AG08396 (cell line): ENCODE data around the gene WDR62.
"Not testable (repeated sequence)": the region's sequence is repeated elsewhere in the genome, so short reads cannot be mapped to it uniquely, and the experiment has no call there.

Experiments
- DNase-seq: peaks from one replicate; pipeline ENCODE4 v3.0.0; 2012; ENCODE audit warnings: low spot score, mixed read lengths

WDR62 gene

GRCh38 chr19:36032251-36033104 is 22.2 kb upstream of the WDR62 start, which contains the start of gene CLIP3:
TSS of gene CLIP3 (minus strand) at chr19:36032873. CDS start at chr19:36032357, 516 bp downstream.
- peak; percentile 99 for DNase-seq

DNA sequence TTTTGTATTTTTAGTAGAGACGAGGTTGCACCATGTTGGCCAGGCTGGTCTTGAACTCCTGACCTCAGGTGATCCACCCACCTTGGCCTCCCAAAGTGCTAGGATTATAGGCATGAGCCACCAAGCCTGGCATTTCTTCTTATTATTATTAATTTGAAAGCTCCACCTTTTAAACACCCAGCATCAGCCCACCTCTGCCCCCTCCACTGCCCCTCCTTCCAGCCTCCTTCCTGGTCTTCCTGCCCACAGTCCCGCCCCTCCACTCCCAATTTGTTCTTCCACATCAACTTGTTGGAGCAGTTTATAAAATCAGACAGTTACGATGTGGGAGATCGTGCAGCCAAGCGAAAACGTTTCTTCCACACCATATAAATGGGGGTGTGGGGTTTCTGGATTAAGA is 14.2 kb upstream of the WDR62 start:
- DNase-seq, result no peak

DNA sequence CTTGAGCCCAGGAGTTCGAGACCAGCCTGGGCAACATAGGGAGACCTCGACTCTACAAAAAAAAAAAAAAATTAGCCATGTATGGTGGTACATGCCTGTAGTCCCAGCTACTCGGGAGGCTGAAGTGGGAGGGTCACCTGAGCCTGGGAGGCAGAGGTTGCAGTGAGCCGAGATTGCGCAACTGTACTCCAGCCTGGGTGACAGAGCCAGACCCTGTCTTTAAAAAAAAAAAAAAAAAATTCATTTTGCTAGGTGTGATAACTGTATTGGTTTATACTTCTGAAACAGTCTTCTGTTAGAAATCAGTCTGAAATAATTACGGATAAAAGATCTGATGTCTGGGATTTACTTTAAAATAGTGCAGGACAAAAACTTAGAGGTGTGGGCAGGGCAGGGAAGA is 13.6 kb upstream of the WDR62 start:
- not testable (repeated sequence) for DNase-seq

- DNase-seq, result peak; percentile 62
These were observed 12.9 kb upstream of the WDR62 start for GRCh38 chr19:36041831-36042230.

DNA sequence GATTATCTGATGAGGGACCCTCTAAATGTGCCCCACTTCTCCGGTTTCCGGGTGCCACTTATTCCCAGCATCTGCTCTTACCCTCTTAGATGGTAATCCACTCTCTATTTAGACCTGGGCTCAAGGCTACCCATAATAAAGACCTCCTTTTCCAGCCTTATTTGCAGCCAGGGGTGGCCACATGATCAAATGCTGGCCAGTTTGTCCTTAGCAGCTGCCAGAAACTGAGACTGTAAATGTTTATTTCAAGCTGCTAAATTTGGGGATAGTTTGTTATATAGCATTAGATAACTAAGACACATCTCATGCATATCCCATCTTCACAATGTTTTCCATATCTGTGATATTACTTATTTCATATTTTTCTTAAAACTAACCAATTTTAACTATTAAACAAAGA is 10.7 kb upstream of the WDR62 start:
- DNase-seq, result no peak

- no peak for DNase-seq
These were observed 8.2 kb upstream of the WDR62 start for GRCh38 chr19:36046443-36047050.

DNA sequence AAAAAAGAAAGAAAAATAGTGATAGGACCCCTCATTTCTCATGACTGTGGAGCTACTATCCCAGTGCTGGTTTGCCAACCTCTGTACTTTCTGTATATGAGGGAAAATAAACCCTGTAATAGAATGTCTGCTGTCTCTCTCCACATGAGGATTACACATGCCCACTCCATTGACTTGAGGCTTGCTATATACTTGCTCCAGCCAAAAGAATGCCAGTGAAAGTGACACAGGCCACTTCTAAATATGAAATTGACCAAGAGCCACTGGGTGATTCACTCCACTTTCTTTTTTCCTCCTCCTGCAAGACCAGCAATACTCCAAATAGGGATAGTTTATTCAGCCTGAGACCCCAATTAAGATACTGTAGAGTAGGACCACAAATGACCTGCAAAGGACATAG is 6.9 kb upstream of the WDR62 start:
- no peak for DNase-seq

GRCh38 chr19:36049080-36049698 is 5.5 kb upstream of the WDR62 start:
- no peak for DNase-seq

DNA sequence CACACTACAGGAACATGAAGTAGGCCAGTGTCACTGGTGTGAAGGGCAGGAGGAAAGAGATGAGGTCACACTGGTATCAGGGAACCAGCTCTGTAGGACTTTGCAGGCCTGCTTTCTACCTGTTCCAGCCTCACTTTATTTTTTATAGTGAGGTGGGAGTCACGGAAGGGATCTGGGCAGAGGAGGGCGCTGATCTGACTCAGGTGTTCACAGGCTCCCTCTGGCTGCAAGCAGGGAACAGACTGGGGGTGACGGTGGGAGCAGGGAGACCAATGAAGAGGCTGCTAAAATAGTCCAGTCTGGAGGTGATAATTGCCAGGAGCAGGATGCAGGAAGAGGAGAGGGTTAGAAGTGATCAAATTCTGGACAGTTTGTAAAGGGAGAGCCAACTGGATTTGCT is 3.5 kb upstream of the WDR62 start:
- DNase-seq, result no peak

DNA sequence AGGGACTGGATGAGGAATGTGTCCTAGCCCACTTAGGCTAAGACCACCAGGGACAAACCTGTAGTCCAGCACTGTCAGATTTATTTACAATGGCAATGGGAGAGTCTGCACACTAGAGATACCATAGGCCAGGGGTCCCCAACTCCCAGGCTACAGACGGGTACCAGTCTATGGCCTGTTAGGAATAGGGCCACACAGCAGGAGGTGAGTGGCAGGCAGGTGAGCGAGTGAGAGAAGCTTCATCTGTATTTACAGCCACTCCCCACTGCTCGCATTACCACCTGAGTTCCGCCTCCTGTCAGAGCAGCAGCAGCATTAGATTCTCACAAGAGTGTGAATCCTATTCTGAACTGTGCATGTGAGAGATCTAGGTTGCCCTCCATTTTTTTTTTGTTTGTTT is 3.1 kb upstream of the WDR62 start:
- DNase-seq, result no peak

GRCh38 chr19:36054119-36054732 is 471 bp upstream of the WDR62 start, which contains the start of gene THAP8:
TSS of gene THAP8 (minus strand) at chr19:36054285. CDS start at chr19:36054217, 68 bp downstream.
- DNase-seq, result peak; percentile 99

DNA sequence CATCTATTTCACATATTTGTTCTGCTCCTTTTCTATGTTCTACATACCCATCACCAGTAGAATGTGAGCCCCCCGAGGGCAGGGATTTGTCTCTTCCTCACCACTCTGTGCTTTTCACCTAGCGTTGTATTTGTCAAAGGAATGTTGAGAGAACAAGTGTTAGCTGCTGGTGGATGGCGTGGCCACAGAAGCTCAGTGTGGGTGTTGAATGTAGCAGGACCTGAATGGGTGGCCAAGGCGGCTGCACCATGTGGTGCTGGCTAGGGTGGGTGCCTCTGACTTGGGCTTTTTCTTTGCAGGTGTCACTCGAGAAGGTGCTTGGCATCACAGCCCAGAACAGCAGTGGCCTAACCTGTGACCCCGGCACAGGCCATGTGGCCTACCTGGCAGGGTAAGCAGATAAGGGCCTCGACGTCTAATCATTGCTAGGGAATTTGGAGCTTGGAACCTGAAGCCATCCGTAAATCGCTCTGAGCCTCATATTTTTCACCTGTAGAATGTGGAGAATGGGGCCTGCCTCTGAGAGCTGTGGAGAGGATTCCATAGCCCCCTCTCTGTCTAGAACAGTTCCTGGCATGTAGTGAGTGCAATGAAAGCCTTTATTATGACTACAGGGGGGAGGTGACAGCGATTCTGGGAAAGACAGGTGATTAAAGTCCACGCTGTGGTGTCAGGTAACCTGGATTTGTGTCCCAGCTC is 3.9 kb downstream of the WDR62 start:
- no peak for DNase-seq

- DNase-seq, result no peak
These were observed 4.6 kb downstream of the WDR62 start for GRCh38 chr19:36059180-36059910.

DNA sequence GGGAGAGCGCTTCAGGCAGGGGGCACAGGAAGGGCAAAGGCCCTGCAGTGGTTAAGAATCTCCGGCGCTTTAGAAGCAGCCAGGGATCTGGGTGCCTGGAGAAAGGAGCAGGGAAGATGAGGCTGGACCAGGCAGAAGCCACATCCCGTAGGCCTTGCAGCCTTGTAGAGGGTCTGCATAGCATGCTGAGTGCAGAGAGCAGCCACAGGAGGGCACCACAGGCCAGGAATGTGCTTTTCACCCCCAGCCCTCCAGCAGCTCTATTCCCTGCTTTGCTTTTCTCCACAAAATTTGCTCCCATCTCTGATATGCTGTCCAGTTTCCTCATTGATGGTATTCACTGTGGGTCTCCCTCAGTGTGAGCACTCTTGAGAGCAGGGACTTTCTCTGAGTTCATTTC is 5.7 kb downstream of the WDR62 start:
- peak; percentile 81 for DNase-seq

DNA sequence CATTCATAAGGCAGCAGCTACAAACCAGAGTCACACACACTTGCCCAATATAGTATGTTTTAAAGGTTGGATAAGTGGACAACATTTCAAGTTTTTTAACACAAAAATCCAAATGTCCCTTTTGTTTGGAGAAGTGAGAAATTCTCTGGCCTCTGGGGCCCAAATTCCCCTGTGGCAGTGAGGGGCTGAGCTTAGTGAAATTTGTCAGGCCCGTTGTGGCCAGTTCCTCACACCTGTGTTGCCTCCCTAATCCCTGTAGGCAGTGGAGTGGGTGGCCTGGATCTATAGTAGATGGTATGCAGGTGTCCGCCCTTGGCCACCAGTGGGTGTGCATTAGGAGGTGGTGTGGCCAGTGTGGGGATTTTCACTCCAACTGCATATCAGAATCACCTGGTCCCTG is 6.7 kb downstream of the WDR62 start:
- no peak for DNase-seq

- no peak for DNase-seq
These were observed 10.1 kb downstream of the WDR62 start for GRCh38 chr19:36064826-36065225.

DNA sequence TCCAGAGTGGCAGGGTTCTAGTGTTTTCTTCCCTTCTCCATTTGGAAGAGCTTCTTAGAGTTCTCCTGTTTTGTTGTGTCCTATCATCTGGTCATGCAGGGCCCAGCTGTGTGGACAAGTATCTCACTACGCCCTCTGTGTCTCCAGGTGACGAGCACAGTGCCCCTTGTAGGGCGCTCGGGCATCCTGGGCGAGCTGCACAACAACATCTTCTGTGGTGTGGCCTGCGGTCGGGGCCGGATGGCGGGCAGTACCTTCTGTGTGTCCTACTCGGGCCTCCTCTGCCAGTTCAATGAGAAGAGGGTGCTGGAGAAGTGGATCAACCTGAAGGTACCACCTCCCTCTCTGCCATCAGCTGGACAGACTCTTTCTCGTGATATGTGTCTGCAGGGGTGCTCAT is 13.0 kb downstream of the WDR62 start:
- DNase-seq, result no peak

- not testable (repeated sequence) for DNase-seq
These were observed 14.3 kb downstream of the WDR62 start for GRCh38 chr19:36068810-36069499.

GRCh38 chr19:36072081-36072480 is 17.4 kb downstream of the WDR62 start:
- no peak for DNase-seq

DNA sequence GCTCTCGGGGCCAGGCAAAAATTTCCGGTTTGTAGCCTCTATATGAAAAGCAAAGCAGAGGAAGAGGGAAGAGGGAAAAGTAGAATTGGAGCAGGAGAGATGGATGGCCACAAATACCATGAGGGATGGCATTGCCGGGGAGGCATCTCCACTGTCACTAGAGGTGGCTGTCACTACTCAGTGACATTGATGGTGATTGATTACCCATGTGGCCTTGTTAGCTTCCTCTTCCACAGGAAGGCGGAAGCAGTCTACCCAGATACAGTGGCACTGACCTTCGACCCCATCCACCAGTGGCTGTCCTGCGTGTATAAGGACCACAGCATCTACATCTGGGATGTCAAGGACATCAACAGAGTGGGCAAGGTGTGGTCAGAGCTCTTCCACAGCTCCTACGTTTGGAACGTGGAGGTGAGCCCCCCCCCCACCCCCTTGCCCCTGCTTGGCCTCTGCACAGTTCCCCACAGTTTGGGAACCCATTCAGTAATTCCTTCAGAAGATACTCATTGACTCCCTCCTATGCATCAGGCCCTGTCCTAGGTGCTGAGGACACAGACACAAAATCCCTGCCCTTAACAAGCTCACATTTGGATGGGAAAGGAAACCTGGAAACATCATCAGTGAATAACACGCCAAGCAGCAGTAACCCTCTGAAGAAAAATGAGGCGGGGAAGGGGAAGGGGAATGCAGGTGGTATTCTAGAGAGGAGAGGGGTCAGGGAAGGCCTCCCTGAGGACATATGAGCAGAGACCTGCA is 18.6 kb downstream of the WDR62 start:
- DNase-seq, result no peak
